Neuronal stem cell (in vitro differentiated cells): ENCODE measurements around the gene PRKACA.

Experiments
- DNase-seq: peaks from one replicate; pipeline ENCODE4 v3.0.0-alpha.2; 2013; ENCODE audit warnings: low spot score
- H2AFZ ChIP-seq: one replicate; pipeline ENCODE4 v1.6.1; 2013; ENCODE audit warnings: mild to moderate bottlenecking, low read length, inconsistent platforms
- H2AK5ac ChIP-seq: 2 replicates; pipeline ENCODE4 v1.6.1; 2013; ENCODE audit warnings: low read depth, mild to moderate bottlenecking, inconsistent platforms, low read length, moderate library complexity, mixed read lengths
- H2BK120ac ChIP-seq: 2 replicates; pipeline ENCODE4 v1.6.1; 2013; ENCODE audit warnings: low read depth, mild to moderate bottlenecking, inconsistent platforms, low read length, moderate library complexity, mixed read lengths
- H2BK12ac ChIP-seq: one replicate; pipeline ENCODE4 v1.6.1; 2013; ENCODE audit warnings: low read length, inconsistent platforms
- H2BK15ac ChIP-seq: 2 replicates; pipeline ENCODE4 v1.6.1; 2013; ENCODE audit warnings: mild to moderate bottlenecking, low read length, inconsistent platforms, mixed read lengths
- H2BK5ac ChIP-seq: one replicate; pipeline ENCODE4 v1.6.1; 2013; ENCODE audit warnings: inconsistent platforms, mild to moderate bottlenecking, low read length, moderate library complexity
- H3K14ac ChIP-seq: one replicate; pipeline ENCODE4 v1.6.1; 2013; ENCODE audit warnings: low read length, inconsistent platforms
- H3K18ac ChIP-seq: 2 replicates; pipeline ENCODE4 v1.6.1; 2013; ENCODE audit warnings: low read length, inconsistent platforms
- H3K23ac ChIP-seq: 2 replicates; pipeline ENCODE4 v1.6.1; 2013; ENCODE audit warnings: low read depth, mild to moderate bottlenecking, mixed read lengths, low read length, inconsistent platforms; ENCODE audit not compliant: poor library complexity
- H3K27ac ChIP-seq: replicated peaks from 3 replicates; pipeline ENCODE4 v1.5.1; 2013; ENCODE audit warnings: low read length, inconsistent platforms
- H3K27me3 ChIP-seq, 3 experiments: 2 replicates each; pipeline ENCODE4 v1.6.1; 2013; ENCODE audit warnings: low read length in 3 of 3, mild to moderate bottlenecking in 2 of 3, inconsistent platforms in 1 of 3, low read depth in 1 of 3, mixed read lengths in 1 of 3, moderate library complexity in 1 of 3; ENCODE audit not compliant: control insufficient read depth in 3 of 3, insufficient read depth in 3 of 3
- H3K36me3 ChIP-seq, 2 donors: replicated peaks in 1 of 2; 2 replicates each; pipeline ENCODE4 v1.6.1; 2013; ENCODE audit warnings: low read length in 2 of 2; ENCODE audit not compliant: control insufficient read depth in 2 of 2, insufficient read depth in 2 of 2
- H3K4ac ChIP-seq: 2 replicates; pipeline ENCODE4 v1.6.1; 2013; ENCODE audit warnings: inconsistent platforms, mild to moderate bottlenecking, low read length, moderate library complexity
- H3K4me1 ChIP-seq, 2 donors: 1 replicate in 1 of 2; 2 replicates in 1 of 2; pipeline ENCODE4 v1.6.1; 2013; ENCODE audit warnings: low read length in 2 of 2, low read depth in 1 of 2; ENCODE audit not compliant: control insufficient read depth in 2 of 2, insufficient read depth in 1 of 2
- H3K4me2 ChIP-seq: one replicate; pipeline ENCODE4 v1.6.1; 2013; ENCODE audit warnings: mild to moderate bottlenecking, low read length, inconsistent platforms; ENCODE audit not compliant: insufficient read depth, poor library complexity, severe bottlenecking
- H3K4me3 ChIP-seq, 2 donors: 2 replicates each; pipeline ENCODE4 v1.5.1; 2013; ENCODE audit warnings: low read length in 2 of 2, mild to moderate bottlenecking in 2 of 2, inconsistent platforms in 1 of 2, moderate library complexity in 1 of 2
- H3K79me1 ChIP-seq: one replicate; pipeline ENCODE4 v1.6.1; 2013; ENCODE audit warnings: low read depth, mild to moderate bottlenecking, inconsistent platforms, low read length, moderate library complexity
- H3K9ac ChIP-seq: one replicate; pipeline ENCODE4 v1.6.1; 2013; ENCODE audit warnings: mild to moderate bottlenecking, low read depth, low read length, inconsistent platforms; ENCODE audit not compliant: poor library complexity
- H3K9me3 ChIP-seq, 2 donors: replicated peaks in 1 of 2; 2 replicates each; pipeline versions ENCODE3 to v1.6.1; 2013; ENCODE audit warnings: low read length in 2 of 2, mild to moderate bottlenecking in 2 of 2, inconsistent platforms in 1 of 2, low read depth in 1 of 2, mixed read lengths in 1 of 2, moderate library complexity in 1 of 2; ENCODE audit not compliant: control insufficient read depth in 2 of 2, insufficient read depth in 1 of 2
- H4K8ac ChIP-seq: one replicate; pipeline ENCODE4 v1.6.1; 2013; ENCODE audit warnings: low read depth, mild to moderate bottlenecking, inconsistent platforms, low read length, moderate library complexity
- H4K91ac ChIP-seq: one replicate; pipeline ENCODE4 v1.6.1; 2013; ENCODE audit warnings: low read length, low read depth, mild to moderate bottlenecking, inconsistent platforms; ENCODE audit not compliant: poor library complexity
- WGBS, 2 donors: extraction: QIAGEN DNeasy Blood & Tissue Kit; methylation state at CpG; one replicate each; pipeline ENCODE4 v1.1.7; 2013; ENCODE audit warnings: missing lambda C conversion rate in 2 of 2, mixed read lengths in 1 of 2; ENCODE audit not compliant: insufficient read length in 2 of 2, insufficient replicate concordance in 1 of 2; ENCODE audit errors: extremely low coverage in 2 of 2; 5-methylcytosine and 5-hydroxymethylcytosine counted together

Gene PRKACA

DNA sequence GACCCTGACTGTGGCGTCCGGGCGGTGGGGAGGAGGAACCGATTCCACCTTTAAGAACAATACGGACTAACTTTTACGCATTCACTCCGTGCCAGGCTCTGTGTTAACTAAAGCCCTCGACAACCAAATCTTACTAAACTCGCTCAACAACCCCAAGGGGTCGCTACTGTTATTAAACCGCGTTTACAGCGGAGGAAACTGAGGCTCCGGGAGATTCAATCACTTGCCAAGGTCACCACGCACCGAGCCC, 28.2 kb downstream of the PRKACA start:
- peak overlapping the region; percentile 72 for H3K9ac ChIP-seq
- H2BK5ac ChIP-seq = no peak overlapping the region
- no peak overlapping the region for H3K18ac ChIP-seq
- no peak overlapping the region for H2BK12ac ChIP-seq
- no peak overlapping the region for H3K23ac ChIP-seq
- H3K14ac ChIP-seq = no peak overlapping the region
- peaks cover 0 to 4% (median 0%) of the 10 kb centered on the region in 3 experiments for H3K27me3 ChIP-seq
- peaks cover 4% of the 10 kb centered on the region for H3K79me1 ChIP-seq
- H3K4ac ChIP-seq = no peak overlapping the region
- no peak overlapping the region for H4K8ac ChIP-seq
- H3K9me3 ChIP-seq = peaks cover 11% of the 10 kb centered on the region in 2 donors
- H2AFZ ChIP-seq = peak overlapping the region; percentile 61
- no peak for DNase-seq
- H2BK15ac ChIP-seq = no peak overlapping the region
- peak overlapping the region; percentile 61 for H3K4me2 ChIP-seq
- peaks cover 3 to 4% of the 10 kb centered on the region in 2 donors for H3K4me1 ChIP-seq
- H2BK120ac ChIP-seq = no peak overlapping the region
- H2AK5ac ChIP-seq = no peak overlapping the region
- H3K4me3 ChIP-seq = peak overlapping the region; percentile 83 to 98
- WGBS, 2 donors = no CpG with 5 or more reads among the region's 16 CpGs
- H4K91ac ChIP-seq = no peak overlapping the region
- no peak overlapping the region for H3K27ac ChIP-seq
- peaks cover 14 to 34% of the 10 kb centered on the region in 2 donors for H3K36me3 ChIP-seq

- peaks cover 14 to 34% of the 10 kb centered on the region in 2 donors for H3K36me3 ChIP-seq
- peak overlapping the region; percentile 61 for H3K4me2 ChIP-seq
- H3K4me1 ChIP-seq = peaks cover 3 to 4% of the 10 kb centered on the region in 2 donors
- H2BK5ac ChIP-seq = peak overlapping the region; percentile 4
- H4K91ac ChIP-seq = peak overlapping the region; percentile 56
- no peak overlapping the region for H2BK120ac ChIP-seq
- no peak overlapping the region for H2BK15ac ChIP-seq
- H3K9ac ChIP-seq = no peak overlapping the region
- H3K18ac ChIP-seq = no peak overlapping the region
- H3K9me3 ChIP-seq = peaks cover 9 to 11% of the 10 kb centered on the region in 2 donors
- no peak for DNase-seq
- no peak overlapping the region for H4K8ac ChIP-seq
- peak overlapping the region; percentile 24 for H2AK5ac ChIP-seq
- no CpG with 5 or more reads among the region's 30 CpGs for WGBS, 2 donors
- peaks cover 0 to 4% (median 0%) of the 10 kb centered on the region in 3 experiments for H3K27me3 ChIP-seq
- peak overlapping the region; percentile 83 to 98 for H3K4me3 ChIP-seq
- no peak overlapping the region for H3K14ac ChIP-seq
- H3K27ac ChIP-seq = no peak overlapping the region
- peak overlapping the region; percentile 27 for H3K23ac ChIP-seq
- H3K4ac ChIP-seq = no peak overlapping the region
- peaks cover 4% of the 10 kb centered on the region for H3K79me1 ChIP-seq
- H2BK12ac ChIP-seq = no peak overlapping the region
- H2AFZ ChIP-seq = no peak overlapping the region
These were observed 28.7 kb downstream of the PRKACA start for GRCh38 chr19:14088634-14089411.

- Histone ChIP-seq H3K4ac (no peak overlapping the region), H3K4me3 (no peak overlapping the region), H4K91ac (no peak overlapping the region), H3K79me1 (peaks cover 4% of the 10 kb centered on the region), H3K9me3 (peaks cover 0 to 4% of the 10 kb centered on the region in 2 donors), H3K27me3 (peaks cover 0 to 4% (median 0%) of the 10 kb centered on the region in 3 experiments), H3K14ac (no peak overlapping the region), H2AK5ac (no peak overlapping the region), H2BK5ac (no peak overlapping the region), H3K18ac (no peak overlapping the region), H2BK15ac (no peak overlapping the region), H3K4me1 (peaks cover 0 to 8% of the 10 kb centered on the region in 2 donors), H3K23ac (no peak overlapping the region), H2BK12ac (no peak overlapping the region), H3K27ac (no peak overlapping the region), H3K36me3 (peaks cover 14 to 28% of the 10 kb centered on the region in 2 donors), H3K9ac (no peak overlapping the region), H4K8ac (no peak overlapping the region), H2BK120ac (no peak overlapping the region), H3K4me2 (no peak overlapping the region), H2AFZ (no peak overlapping the region)
- DNase-seq = no peak
- WGBS, 2 donors = no CpG with 5 or more reads among the region's 5 CpGs
These were observed 31.5 kb downstream of the PRKACA start for GRCh38 chr19:14086098-14086497.

- WGBS, 2 donors = no CpG with 5 or more reads among the region's 54 CpGs
- no peak within 1 kb of the TSS for H2AFZ ChIP-seq
- no peak within 1 kb of the TSS for H3K18ac ChIP-seq
- H3K4me2 ChIP-seq = peak within 1 kb of the TSS; percentile 39
- DNase-seq = no peak
- H3K4me1 ChIP-seq = peaks cover 0 to 8% of the 10 kb centered on the region in 2 donors
- H3K14ac ChIP-seq = no peak within 1 kb of the TSS
- no peak within 1 kb of the TSS for H3K4me3 ChIP-seq
- no peak within 1 kb of the TSS for H3K4ac ChIP-seq
- H3K9me3 ChIP-seq = peaks cover 0 to 4% of the 10 kb centered on the region in 2 donors
- peak within 1 kb of the TSS; percentile 0 for H2AK5ac ChIP-seq
- H2BK12ac ChIP-seq = no peak within 1 kb of the TSS
- no peak within 1 kb of the TSS for H2BK120ac ChIP-seq
- no peak within 1 kb of the TSS for H3K9ac ChIP-seq
- peaks cover 14 to 28% of the 10 kb centered on the region in 2 donors for H3K36me3 ChIP-seq
- no peak within 1 kb of the TSS for H4K91ac ChIP-seq
- no peak within 1 kb of the TSS for H3K23ac ChIP-seq
- H3K79me1 ChIP-seq = peaks cover 4% of the 10 kb centered on the region
- no peak within 1 kb of the TSS for H2BK5ac ChIP-seq
- peaks cover 0 to 4% (median 0%) of the 10 kb centered on the region in 3 experiments for H3K27me3 ChIP-seq
- no peak within 1 kb of the TSS for H2BK15ac ChIP-seq
- no peak within 1 kb of the TSS for H3K27ac ChIP-seq
- H4K8ac ChIP-seq = no peak within 1 kb of the TSS
These were observed 32.1 kb downstream of the PRKACA start, which contains the start of gene C19orf67 for GRCh38 chr19:14085309-14085995. TSS of gene C19orf67 (minus strand) at chr19:14085783. CDS start at chr19:14085627, 156 bp downstream.
